Breast epithelium (tissue), 4 donors: ENCODE data around the gene DARS2. TPM values are rescaled to one million over a fixed set of nuclear protein-coding genes. Genes with fewer than 3 reads are reported as not detected.

Experiments used
- DNase-seq, 2 donors: peaks; one replicate each; pipeline ENCODE4 v3.0.0-alpha.2; 2019; ENCODE audit warnings: low spot score in 2 of 2
- H3K27ac ChIP-seq, 2 donors: fragments of 200-600 bp; sonication (generic) in 1 of 2; one replicate each; pipeline ENCODE4 v1.5.1; 2016 to 2019; ENCODE audit warnings: mild to moderate bottlenecking in 1 of 2
- H3K27me3 ChIP-seq, 2 donors: fragments of 200-600 bp; sonication (generic) in 1 of 2; one replicate each; pipeline versions ENCODE4 v1.5.1 to v1.6.0; 2017 to 2019; ENCODE audit warnings: control low read depth in 1 of 2, mild to moderate bottlenecking in 1 of 2
- H3K36me3 ChIP-seq: fragments of 200-600 bp; one replicate; pipeline ENCODE4 v1.5.1; 2019
- H3K4me1 ChIP-seq, 2 donors: fragments of 200-600 bp; sonication (generic); one replicate each; pipeline ENCODE4 v1.5.1; 2016 to 2019; ENCODE audit warnings: control low read depth in 1 of 2
- H3K4me3 ChIP-seq, 3 donors: fragments of 200-600 bp; sonication (generic); 1 replicate in 2 of 3; 2 replicates in 1 of 3; pipeline ENCODE4 v1.5.1; 2016 to 2019; ENCODE audit warnings: mild to moderate bottlenecking in 3 of 3, moderate library complexity in 2 of 3
- H3K9me3 ChIP-seq, 2 donors: fragments of 200-600 bp; sonication (generic) in 1 of 2; one replicate each; pipeline ENCODE4 v1.5.1; 2016 to 2019; ENCODE audit warnings: control low read depth in 1 of 2
- POLR2A ChIP-seq: fragments of 450-650 bp; IDR thresholded peaks from one replicate; pipeline ENCODE4 v1.6.1; 2016; ENCODE audit warnings: antibody characterized with exemption, mild to moderate bottlenecking, moderate library complexity
- POLR2AphosphoS5 ChIP-seq, 3 donors: sonication (generic); formaldehyde crosslinking; IDR thresholded peaks; one replicate each; pipeline ENCODE4 v1.6.1; 2017; ENCODE audit warnings: antibody characterized with exemption in 3 of 3
- intact Hi-C: fragments of 100-400 bp; cut with DNase I; formaldehyde crosslinking; loops from one replicate; pipeline ENCODE4 v1.15.1; 2023; ENCODE audit warnings: low total_unique reads
- total RNA-seq, 3 donors: library from RNA; depleted of rRNA; stranded (reverse); fragments of >200 nt; gene quantifications; one replicate each; pipeline ENCODE4 v1.1.0, GENCODE V29; 2016
- TF ChIP-seq, protein P1 (sequence below), 3 donors: fragments of 450-650 bp; IDR thresholded peaks; one replicate each; pipeline ENCODE4 v1.5.1; 2016 to 2017; ENCODE audit warnings: antibody characterized with exemption in 3 of 3, mild to moderate bottlenecking in 3 of 3, moderate library complexity in 3 of 3

The DARS2 gene
- total RNA-seq, 3 donors from 2014 or later, result 9.4 to 15.8 (median 14.1) TPM

GRCh38 chr1:173823781-173824314 lies 625 bp upstream of the DARS2 start:
- H3K27me3 ChIP-seq, result no peaks in the 10 kb centered on the region
- intact Hi-C loops, result loop anchor here (5.0 kb wide), 1 partner anchor 1437 kb away; no protein-coding TSS in a partner anchor

GRCh38 chr1:173827611-173828010 lies 3.1 kb downstream of the DARS2 start:
- Histone ChIP-seq H3K4me3 (no peak overlapping the region), H3K9me3 (no peaks in the 10 kb centered on the region), H3K27me3 (no peaks in the 10 kb centered on the region), H3K27ac (no peak overlapping the region), H3K36me3 (no peaks in the 10 kb centered on the region), H3K4me1 (no peaks in the 10 kb centered on the region)
- DNase-seq, result no peak
- TF ChIP-seq POLR2AphosphoS5 (IDR thresholded peaks at IDR 0.05) (no peak), POLR2A (no peak)
- TF ChIP-seq, protein P1, sequence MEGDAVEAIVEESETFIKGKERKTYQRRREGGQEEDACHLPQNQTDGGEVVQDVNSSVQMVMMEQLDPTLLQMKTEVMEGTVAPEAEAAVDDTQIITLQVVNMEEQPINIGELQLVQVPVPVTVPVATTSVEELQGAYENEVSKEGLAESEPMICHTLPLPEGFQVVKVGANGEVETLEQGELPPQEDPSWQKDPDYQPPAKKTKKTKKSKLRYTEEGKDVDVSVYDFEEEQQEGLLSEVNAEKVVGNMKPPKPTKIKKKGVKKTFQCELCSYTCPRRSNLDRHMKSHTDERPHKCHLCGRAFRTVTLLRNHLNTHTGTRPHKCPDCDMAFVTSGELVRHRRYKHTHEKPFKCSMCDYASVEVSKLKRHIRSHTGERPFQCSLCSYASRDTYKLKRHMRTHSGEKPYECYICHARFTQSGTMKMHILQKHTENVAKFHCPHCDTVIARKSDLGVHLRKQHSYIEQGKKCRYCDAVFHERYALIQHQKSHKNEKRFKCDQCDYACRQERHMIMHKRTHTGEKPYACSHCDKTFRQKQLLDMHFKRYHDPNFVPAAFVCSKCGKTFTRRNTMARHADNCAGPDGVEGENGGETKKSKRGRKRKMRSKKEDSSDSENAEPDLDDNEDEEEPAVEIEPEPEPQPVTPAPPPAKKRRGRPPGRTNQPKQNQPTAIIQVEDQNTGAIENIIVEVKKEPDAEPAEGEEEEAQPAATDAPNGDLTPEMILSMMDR (IDR thresholded peaks at IDR 0.05), result no peak
- intact Hi-C loops, result no loop called here

More at GRCh38 chr1:173823781-173824314, 625 bp upstream of the DARS2 start:
- Histone ChIP-seq H3K9me3 (no peaks in the 10 kb centered on the region), H3K36me3 (no peaks in the 10 kb centered on the region), H3K27ac (peak overlapping the region; percentile 91 to 96), H3K4me3 (peak overlapping the region; percentile 66 to 90 (median 69)), H3K4me1 (no peaks in the 10 kb centered on the region)
- TF ChIP-seq POLR2A, result no peak
- no peak for TF ChIP-seq POLR2AphosphoS5 (IDR thresholded peaks at IDR 0.05)
- TF ChIP-seq, protein P1 (IDR thresholded peaks at IDR 0.05), result no peak
- DNase-seq, result no peak

DNA sequence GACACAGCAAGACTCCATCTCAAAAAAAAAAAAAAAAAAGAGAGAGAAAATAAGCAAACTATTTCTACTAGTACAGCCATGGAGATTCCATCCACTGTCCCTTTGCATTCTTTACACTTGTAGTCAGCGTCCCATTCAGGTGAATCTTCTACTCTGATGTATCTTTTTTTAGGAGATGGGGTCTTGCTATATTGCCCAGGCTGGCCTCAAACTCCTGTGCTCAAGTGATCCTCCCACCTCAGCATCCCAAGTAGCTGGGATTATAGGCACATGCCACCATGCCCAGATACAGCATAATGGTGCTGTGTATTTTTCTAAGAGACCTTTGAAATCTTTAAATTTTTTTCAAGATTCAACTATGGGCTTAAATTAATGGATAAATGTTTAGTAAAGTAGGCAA lies 8.3 kb downstream of the DARS2 start:
- intact Hi-C loops, result no loop called here
- DNase-seq, result no peak
- TF ChIP-seq POLR2AphosphoS5 (IDR thresholded peaks at IDR 0.05) (no peak), POLR2A (no peak)
- TF ChIP-seq, protein P1 (IDR thresholded peaks at IDR 0.05), result no peak
- Histone ChIP-seq H3K27me3 (no peaks in the 10 kb centered on the region), H3K27ac (no peak overlapping the region), H3K4me3 (no peak overlapping the region), H3K4me1 (no peaks in the 10 kb centered on the region), H3K36me3 (no peaks in the 10 kb centered on the region), H3K9me3 (no peaks in the 10 kb centered on the region)

- peaks cover 3% of the 10 kb centered on the region for H3K36me3 ChIP-seq
- H3K9me3 ChIP-seq, result no peaks in the 10 kb centered on the region
- H3K27ac ChIP-seq, result no peak overlapping the region
- no peak overlapping the region for H3K4me3 ChIP-seq
- TF ChIP-seq POLR2A (no peak), POLR2AphosphoS5 (IDR thresholded peaks at IDR 0.05) (no peak)
- TF ChIP-seq, protein P1 (IDR thresholded peaks at IDR 0.05), result no peak
- intact Hi-C loops, result no loop called here
- DNase-seq, result no peak
- H3K4me1 ChIP-seq, result no peaks in the 10 kb centered on the region
- no peaks in the 10 kb centered on the region for H3K27me3 ChIP-seq
These were observed 27.6 kb downstream of the DARS2 start for GRCh38 chr1:173852105-173852504.

DNA sequence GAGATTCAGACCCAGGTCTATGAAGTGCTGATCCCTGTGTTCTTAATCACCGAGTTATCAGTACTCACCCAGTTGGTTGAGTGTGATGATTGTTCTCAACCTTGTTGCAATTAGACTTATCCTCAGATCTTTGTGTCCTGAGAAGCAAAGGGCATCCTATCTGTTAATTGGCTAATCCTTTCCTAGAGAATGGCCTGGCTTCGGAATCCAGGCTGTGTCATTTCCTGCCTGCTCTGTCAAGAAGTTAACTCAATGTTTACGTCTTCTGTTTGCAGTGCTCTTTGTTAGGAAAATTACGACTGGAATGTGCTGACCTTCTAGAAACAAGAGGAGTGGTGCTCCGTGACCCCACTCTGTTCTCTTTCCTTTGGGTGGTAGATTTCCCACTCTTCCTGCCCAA lies 28.6 kb downstream of the DARS2 start:
- TF ChIP-seq, protein P1 (IDR thresholded peaks at IDR 0.05), result no peak
- no peak for TF ChIP-seq POLR2AphosphoS5 (IDR thresholded peaks at IDR 0.05)
- TF ChIP-seq POLR2A, result no peak
- Histone ChIP-seq H3K4me3 (no peak overlapping the region), H3K27me3 (no peaks in the 10 kb centered on the region), H3K4me1 (no peaks in the 10 kb centered on the region), H3K27ac (no peak overlapping the region), H3K36me3 (peaks cover 3% of the 10 kb centered on the region), H3K9me3 (no peaks in the 10 kb centered on the region)
- DNase-seq, result no peak
- intact Hi-C loops, result no loop called here
